K562 (cell line): Measurements from ENCODE around the gene PBRM1.
A peak's percentile ranks its signal among the peaks of the same experiment; 100 is the strongest.

ENCODE experiments used
- BCL6 ChIP-seq: fragments of 250-450 bp; sonication (Bioruptor Pico); IDR thresholded peaks from 2 replicates; pipeline ENCODE4 v1.4.0; 2020
- CTCF ChIP-seq, 3 experiments: IDR thresholded peaks in 2 of 3; conservative IDR thresholded peaks in 1 of 3; 2 replicates each; pipeline ENCODE4 v1.5.1; 2011 to 2012; ENCODE audit warnings: low read length in 3 of 3, mild to moderate bottlenecking in 3 of 3, control low read depth in 2 of 3, improper control_type of control experiment in 1 of 3, inconsistent platforms in 1 of 3, low read depth in 1 of 3, mixed read lengths in 1 of 3, moderate library complexity in 1 of 3; ENCODE audit not compliant: insufficient read depth in 2 of 3
- JUN ChIP-seq, 2 experiments: sonication (generic) in 1 of 2; formaldehyde crosslinking in 1 of 2; IDR thresholded peaks; 2 replicates each; pipeline versions ENCODE4 v1.6.1 to v1.8.0; 2012 to 2022; ENCODE audit warnings: borderline replicate concordance in 2 of 2, mild to moderate bottlenecking in 2 of 2, improper control_type of control experiment in 1 of 2, low read depth in 1 of 2, low read length in 1 of 2, missing genetic modification reagents in 1 of 2
- MAFK ChIP-seq: IDR thresholded peaks from 2 replicates; pipeline ENCODE4 v1.6.1; 2011; ENCODE audit warnings: low read length, improper control_type of control experiment
- MAX ChIP-seq: sonication (generic); formaldehyde crosslinking; IDR thresholded peaks from 2 replicates; pipeline ENCODE4 v1.9.0; 2022; ENCODE audit warnings: mild to moderate bottlenecking, missing genetic modification reagents
- PHF8 ChIP-seq: fragments of 200-600 bp; sonication (generic); IDR thresholded peaks from 2 replicates; pipeline ENCODE4 v1.6.1; 2012; ENCODE audit warnings: mixed run types, mild to moderate bottlenecking, inconsistent platforms, low read length, moderate library complexity, borderline replicate concordance
- POLR2AphosphoS5 ChIP-seq: IDR thresholded peaks from 2 replicates; pipeline ENCODE4 v1.6.1; 2011; ENCODE audit warnings: mild to moderate bottlenecking, low read depth, low read length, moderate library complexity; ENCODE audit not compliant: control insufficient read depth, insufficient read depth
- POLR2B ChIP-seq: fragments of 450-650 bp; IDR thresholded peaks from 2 replicates; pipeline ENCODE4 v1.6.1; 2018; ENCODE audit warnings: low read depth; ENCODE audit not compliant: partially characterized antibody
- SIX5 ChIP-seq, 2 experiments: IDR thresholded peaks; 2 replicates each; pipeline ENCODE4 v1.6.1; 2011; ENCODE audit warnings: low read length in 2 of 2, borderline replicate concordance in 1 of 2, low read depth in 1 of 2, mild to moderate bottlenecking in 1 of 2, moderate library complexity in 1 of 2; ENCODE audit not compliant: insufficient read depth in 1 of 2
- SPI1 ChIP-seq: IDR thresholded peaks from 2 replicates; pipeline ENCODE4 v1.6.1; 2011; ENCODE audit warnings: low read depth, low read length, control low read depth, borderline replicate concordance
- ZBTB5 ChIP-seq: fragments of 450-650 bp; IDR thresholded peaks from 2 replicates; pipeline ENCODE4 v1.6.1; 2017; ENCODE audit warnings: antibody characterized with exemption
- ZFX ChIP-seq: sonication (generic); formaldehyde crosslinking; IDR thresholded peaks from 2 replicates; pipeline ENCODE4 v1.8.0; 2022; ENCODE audit warnings: mild to moderate bottlenecking, missing genetic modification reagents, moderate library complexity
- ZSCAN29 ChIP-seq: fragments of 450-650 bp; IDR thresholded peaks from 2 replicates; pipeline ENCODE4 v1.6.1; 2017
- TF ChIP-seq, protein P1 (sequence below): fragments of 150-350 bp; IDR thresholded peaks from 2 replicates; pipeline ENCODE4 v1.6.1; 2014; ENCODE audit warnings: low read depth, mild to moderate bottlenecking, low read length, borderline replicate concordance

DNA sequence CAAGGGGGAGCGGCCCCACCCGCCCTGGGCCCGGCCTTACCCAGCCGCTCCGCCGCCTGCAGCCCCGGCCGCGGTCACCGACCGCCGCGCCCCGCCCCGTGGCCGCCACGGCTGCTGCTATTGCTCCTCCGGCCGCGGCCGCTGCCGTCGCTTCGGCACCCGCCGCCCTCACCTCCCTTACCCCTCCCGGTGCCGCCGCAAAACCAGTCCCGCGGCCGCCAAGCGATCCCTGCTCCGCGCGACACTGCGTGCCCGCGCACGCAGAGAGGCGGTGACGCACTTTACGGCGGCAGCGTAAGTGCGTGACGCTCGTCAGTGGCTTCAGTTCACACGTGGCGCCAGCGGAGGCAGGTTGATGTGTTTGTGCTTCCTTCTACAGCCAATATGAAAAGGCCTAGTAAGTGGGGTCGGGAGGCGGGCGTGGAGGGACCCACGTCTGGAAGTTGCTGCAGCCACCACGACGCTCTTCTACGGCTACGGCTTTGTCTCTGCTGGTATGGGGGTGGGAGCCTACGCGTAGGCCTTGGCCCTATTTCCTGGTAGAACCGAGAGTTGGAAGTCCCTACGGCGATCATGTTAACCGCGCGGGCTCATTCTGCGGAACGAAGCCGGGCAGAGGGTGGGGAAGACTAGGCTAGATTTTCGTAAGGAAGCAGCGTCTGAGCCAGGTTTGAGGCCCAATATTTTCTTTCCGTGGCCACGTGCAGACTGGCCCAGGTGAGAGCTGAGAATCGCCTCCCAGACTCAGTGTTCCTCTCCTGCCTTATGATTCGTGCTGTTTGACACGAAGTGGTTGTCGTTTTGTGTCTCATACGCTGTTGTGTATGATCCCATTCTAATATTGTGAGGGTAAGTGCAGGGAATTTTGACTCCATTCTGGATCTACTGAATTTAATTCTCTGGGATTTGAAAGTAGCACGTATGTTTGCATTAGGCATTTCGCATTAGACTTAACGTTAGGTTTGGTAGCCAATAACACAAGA lies at the start of gene PBRM1, which contains the start of gene GNL3:
- TF ChIP-seq CTCF (IDR thresholded peaks at IDR 0.05 in 2 of 3, conservative IDR thresholded peaks at IDR 0.05 in 1 of 3; ENCODE audit: insufficient read depth in 2 of 3, low read depth in 1 of 3, low read length in 3 of 3) (no peak), MAFK (no peak), POLR2AphosphoS5 (peak; percentile 62; the same call in 1 of the 2 replicates), JUN (IDR thresholded peaks at IDR 0.05; ENCODE audit: borderline replicate concordance, low read depth, low read length) (peak; percentile 64; the same call in 1 of the 2 replicates), JUN (CRISPR knock-in tag; IDR thresholded peaks at IDR 0.05; ENCODE audit: borderline replicate concordance) (no peak), ZFX (CRISPR knock-in tag) (peak; percentile 84), SPI1 (no peak), SIX5 (IDR thresholded peaks at IDR 0.05; ENCODE audit: borderline replicate concordance in 1 of 2, insufficient read depth in 1 of 2, low read depth in 1 of 2, low read length in 2 of 2) (no peak), ZBTB5 (no peak), PHF8 (peak; percentile 87; the same call in 1 of the 2 replicates), POLR2B (peak; percentile 81), ZSCAN29 (no peak), MAX (CRISPR knock-in tag) (peak; percentile 97), BCL6 (CRISPR knock-in tag) (no peak)
- TF ChIP-seq, protein P1, sequence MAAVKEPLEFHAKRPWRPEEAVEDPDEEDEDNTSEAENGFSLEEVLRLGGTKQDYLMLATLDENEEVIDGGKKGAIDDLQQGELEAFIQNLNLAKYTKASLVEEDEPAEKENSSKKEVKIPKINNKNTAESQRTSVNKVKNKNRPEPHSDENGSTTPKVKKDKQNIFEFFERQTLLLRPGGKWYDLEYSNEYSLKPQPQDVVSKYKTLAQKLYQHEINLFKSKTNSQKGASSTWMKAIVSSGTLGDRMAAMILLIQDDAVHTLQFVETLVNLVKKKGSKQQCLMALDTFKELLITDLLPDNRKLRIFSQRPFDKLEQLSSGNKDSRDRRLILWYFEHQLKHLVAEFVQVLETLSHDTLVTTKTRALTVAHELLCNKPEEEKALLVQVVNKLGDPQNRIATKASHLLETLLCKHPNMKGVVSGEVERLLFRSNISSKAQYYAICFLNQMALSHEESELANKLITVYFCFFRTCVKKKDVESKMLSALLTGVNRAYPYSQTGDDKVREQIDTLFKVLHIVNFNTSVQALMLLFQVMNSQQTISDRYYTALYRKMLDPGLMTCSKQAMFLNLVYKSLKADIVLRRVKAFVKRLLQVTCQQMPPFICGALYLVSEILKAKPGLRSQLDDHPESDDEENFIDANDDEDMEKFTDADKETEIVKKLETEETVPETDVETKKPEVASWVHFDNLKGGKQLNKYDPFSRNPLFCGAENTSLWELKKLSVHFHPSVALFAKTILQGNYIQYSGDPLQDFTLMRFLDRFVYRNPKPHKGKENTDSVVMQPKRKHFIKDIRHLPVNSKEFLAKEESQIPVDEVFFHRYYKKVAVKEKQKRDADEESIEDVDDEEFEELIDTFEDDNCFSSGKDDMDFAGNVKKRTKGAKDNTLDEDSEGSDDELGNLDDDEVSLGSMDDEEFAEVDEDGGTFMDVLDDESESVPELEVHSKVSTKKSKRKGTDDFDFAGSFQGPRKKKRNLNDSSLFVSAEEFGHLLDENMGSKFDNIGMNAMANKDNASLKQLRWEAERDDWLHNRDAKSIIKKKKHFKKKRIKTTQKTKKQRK, result no peak
